Activated CD4-positive, CD25-positive, alpha-beta regulatory T cell (primary cell): ENCODE measurements around the gene ACKR4.
"Not testable (repeated sequence)": the region's sequence is repeated elsewhere in the genome, so short reads cannot be mapped to it uniquely, and the experiment has no call there.

Source experiments
- DNase-seq, 4 experiments: peaks; one replicate each; lab custom pipeline; 2025; lab: John Stamatoyannopoulos, UW

ACKR4 gene

DNA sequence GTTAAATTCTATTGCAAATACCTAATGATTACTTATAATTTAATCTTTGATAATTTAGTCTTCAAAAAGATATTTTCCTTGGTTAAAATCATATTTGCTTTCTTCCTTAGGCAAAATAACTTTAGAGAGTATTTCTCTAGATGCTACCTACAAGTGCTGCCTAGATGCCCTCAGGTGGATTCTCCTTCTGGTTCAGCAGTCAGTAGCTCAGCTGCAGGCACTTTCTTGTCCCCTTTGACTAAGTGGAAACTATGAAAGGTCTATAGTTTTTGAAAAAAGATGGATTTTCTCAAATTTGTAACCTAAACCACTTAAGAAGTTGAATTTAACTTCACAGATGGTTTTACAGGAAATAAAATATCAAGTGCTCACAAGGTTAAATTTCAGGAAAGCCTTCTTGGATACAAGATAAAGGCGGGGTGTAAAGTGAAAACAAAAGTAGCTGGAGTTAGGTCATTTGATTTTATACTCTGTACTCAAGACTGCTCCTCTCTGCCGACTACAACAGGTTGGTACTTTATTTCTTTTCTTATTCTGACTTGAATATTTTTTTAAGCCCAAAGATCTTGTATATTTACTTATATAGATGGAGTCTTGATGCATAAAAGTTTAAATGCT lies at the start of gene ACKR4:
ACKR4 (plus strand) TSS at position 455 of the 618 bp plus-strand sequence. CDS start 3,128 bp downstream, outside the sequence.
- no peak for DNase-seq

DNA sequence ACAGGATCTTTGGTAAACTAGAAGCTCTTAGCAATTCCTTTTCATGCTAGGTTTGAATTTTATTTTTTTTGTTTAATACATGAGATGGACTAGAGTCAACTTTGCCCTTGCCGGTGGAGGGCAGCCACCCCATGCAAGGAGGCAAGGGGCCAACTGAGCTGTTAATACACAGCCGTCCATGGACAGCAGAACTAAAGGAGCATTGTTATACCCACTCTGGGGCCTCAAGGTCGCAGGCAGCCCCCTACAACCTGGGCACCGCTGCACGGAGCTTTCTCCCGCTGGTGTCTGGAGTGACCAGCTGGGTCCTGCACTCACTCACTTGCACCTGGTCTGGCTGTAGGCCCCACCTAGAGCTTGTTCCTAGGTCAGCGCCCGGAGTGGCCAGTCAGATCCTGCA lies 47.9 kb upstream of the ACKR4 start:
- DNase-seq: no peak

DNA sequence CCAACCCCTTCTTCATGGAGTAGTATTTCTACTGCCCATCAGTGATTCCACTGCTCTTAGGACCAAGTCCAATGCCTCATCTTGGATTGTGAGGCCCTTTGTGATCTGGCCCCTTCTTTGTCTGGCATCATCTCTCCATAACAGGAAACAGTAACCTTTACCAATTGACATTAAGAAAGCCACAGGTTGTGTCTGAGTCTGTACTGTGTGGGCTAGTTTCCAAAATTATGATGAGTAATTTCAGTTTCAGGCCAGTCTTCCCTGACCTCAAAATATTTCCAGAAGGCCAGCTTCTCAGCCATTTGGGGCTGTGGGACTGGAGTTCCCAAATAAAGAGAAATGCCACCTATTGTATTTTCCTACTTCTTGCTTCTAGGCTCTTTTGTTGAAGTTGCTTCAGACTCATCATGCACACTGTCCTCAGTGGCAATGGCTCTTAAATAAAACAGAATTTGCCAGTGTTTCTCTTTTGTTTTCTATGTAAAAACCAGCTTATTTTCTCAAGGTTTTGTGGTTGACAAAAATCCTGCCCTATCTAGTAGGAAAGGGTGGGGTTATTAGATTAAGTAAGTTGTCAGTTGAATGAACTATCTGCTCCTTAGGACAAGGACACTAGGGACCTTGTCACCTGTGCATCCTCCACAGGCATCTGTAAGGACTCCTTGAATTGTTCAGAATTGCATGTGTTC lies 47.0 kb upstream of the ACKR4 start:
- DNase-seq: no peak

DNA sequence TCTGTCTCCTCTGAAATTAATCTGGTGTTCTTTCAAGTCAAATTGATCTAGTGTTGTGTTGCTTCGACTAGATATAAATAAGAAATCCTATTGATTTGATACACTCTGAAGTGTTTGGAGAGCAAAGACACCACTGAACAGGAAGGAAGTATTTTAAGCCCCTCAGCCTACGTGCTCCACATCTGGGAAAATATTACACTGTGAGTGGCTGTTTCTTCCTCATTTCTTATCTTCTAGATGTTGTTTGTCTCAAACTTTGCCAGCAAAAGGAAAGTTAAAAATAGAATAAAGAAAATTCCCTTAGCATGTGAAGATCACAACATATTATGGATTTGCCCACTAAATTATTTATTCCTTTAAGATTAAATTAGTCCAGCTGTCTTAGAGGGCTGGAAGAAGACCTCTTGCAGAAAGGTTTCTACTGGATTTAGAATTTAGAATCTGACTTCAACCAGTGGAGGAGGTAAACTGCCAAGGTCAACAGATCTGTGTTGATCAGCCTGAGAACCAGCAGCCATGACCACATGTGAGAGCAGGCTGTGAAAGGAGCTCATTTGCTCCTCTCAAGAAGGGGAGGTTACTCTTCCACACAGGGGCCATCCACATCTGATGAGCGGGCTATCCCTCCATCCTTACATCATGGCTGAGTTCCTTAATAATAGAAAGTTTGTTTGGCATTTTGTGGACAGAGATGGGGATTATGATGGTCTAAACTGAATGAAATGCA lies 46.3 kb upstream of the ACKR4 start:
- no peak for DNase-seq

DNA sequence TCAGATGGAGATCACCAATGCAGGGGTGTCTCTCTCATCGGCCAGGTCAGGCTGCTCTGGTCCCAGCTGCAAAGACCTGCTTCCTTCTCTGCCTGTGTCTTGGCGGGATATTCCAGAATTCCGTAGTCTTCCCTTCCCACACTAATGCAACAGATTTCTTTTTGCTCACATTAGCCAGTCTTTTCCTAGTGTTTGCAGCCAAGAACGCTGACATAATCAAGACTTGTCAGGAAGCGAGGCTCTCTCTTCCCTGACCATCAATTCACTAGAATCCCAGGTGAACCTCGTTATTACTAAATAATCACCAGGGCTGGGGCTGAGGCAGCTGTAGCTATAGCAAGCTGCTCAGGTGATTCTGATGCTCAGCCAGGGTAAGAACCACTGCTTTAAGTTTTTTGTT lies 43.2 kb upstream of the ACKR4 start:
- DNase-seq: no peak

DNA sequence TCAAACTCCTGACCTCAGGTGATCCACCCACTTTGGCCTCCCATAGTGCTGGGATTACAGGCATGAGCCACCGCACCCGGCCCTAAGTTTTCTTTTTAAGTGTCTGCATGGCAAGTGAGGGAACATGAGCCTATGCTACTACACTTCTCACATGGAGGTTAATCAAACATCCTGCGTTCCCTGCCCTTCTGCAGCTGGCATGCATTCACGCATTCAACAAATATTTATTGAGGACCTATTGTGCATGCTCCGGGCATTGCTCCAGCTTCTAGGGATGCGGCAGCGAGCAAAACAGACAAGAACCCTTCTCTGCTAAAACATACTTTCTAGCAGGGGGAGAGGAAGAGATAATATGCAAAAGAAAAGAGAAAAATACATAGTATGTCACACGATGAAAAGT lies 42.6 kb upstream of the ACKR4 start:
- DNase-seq: no peak

DNA sequence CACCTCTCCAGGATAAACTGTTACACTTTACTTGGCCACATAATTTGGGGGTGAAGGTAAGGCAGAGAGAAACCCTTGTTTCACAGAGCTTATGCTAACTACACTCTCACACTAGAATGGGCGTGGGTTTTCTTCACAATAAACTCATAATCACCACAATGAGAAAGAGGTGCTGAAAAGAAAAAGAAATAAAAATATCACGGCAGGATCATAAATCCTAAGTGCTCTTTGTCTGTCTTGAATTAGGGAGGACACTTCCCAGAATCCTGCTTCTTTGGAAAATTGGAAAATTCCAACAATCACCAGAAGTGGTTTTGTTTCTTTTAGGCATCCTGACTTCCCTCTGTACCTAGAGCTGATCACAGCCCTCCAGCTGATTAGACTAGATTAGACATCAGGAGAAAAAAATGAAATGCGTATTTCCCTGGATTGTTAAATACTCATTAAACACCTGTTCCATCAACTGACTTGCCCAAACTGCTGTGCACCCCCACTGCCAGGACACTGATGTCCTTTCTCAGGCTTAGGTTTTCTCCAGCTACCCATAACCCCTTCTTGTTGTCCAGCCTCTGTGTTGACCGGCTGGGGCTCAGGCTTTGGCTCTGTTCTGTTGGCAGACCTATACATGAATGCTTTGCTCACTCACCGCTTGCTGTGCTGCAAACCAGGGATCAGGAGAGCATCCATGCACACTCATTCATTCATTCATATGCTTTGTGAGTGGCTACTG lies 41.6 kb upstream of the ACKR4 start:
- DNase-seq: no peak

DNA sequence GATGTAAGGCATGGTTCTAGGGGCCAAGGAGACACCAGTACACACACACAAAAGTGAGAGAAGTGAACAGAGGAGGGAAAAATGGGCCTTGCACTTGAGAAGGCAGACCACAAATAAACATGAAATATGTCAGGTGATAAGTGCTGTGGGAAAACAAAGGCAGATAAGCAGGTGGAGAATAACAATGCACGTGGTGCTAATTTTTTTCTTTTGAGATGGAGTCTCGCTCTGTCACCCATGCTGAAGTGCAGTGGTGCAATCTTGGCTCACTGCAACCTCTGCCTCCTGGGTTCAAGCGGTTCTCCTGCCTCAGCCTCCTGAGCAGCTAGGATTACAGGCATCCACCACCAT lies 41.1 kb upstream of the ACKR4 start:
- DNase-seq: not testable (repeated sequence)

DNA sequence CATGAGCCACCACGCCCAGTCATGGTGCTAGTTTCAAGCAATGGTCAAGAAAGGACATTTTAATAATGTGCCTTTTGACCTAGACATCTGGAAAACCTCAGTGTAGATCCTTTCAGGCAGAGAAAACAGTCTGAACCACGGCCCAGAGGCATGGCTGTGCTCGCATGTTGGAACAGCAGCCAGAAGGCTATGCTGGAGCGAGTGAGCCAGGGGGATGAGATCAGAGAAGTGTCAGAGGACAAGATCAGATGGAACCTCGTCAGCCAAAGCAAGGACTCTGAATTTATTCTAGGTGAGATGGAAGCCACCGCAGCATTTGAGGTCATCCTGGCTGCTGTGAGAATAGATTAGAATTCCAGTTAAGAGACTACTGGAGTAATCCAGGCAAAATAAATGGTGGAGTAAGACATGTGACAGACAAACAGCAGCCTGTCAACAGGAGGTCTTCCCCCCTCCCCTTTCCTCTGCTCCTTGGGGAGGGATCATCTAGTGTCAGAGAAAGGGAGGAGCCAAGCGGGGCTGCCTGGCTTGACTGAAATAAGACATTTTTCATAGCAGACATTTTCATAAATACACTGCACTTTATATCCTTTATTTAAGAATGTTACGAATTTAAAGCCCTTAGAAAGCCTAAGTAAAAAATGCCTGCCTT lies 40.4 kb upstream of the ACKR4 start:
- DNase-seq: no peak

DNA sequence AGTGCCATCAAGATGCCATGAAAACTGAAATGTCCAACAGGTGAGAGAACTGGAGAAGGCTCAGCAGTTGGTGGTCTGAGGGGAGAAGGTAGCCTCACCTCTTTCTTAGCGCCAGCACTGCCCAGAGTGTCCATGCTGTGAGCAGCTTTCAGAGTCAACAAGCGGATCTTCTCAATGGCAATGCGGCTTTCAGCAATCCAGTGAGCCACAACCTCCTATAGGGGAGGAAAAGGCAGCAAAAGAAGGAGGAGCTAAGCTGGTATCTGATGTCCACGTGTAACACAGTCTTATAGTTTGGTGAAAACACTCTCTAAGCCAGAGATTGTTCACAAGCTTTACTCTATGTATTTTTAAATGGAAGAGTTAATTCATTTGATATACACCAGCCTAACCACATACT lies 36.1 kb upstream of the ACKR4 start:
- DNase-seq: no peak

DNA sequence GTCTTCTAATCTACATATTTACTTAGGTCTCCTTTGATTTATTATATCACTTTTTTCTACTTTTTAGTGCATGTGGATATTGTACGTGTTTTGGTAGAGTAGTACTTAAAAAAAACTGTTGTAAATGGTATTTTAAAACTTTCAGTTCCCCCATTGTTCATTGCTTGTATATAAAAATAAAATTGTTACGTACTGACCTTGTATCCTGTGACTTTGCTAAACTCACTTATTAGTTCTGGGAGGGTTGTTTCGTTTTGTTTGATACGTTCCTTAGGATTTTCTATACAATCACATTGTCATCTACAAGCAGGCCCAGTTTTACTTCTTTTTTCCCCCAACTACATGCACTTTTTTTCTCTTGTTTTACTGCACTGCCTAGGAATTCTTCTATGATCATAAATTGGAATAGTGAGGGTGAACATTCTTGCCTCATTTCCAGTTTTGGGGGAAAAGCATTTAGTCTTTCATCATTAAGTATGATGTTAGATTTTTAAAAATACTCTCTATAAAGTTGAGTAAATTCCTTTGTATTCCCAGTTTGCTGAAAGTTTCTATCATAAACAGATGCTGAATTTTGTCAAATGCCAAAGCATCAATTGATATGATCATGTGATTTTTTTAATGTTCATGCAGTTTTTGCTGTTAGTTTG lies 33.5 kb upstream of the ACKR4 start:
- no peak for DNase-seq

DNA sequence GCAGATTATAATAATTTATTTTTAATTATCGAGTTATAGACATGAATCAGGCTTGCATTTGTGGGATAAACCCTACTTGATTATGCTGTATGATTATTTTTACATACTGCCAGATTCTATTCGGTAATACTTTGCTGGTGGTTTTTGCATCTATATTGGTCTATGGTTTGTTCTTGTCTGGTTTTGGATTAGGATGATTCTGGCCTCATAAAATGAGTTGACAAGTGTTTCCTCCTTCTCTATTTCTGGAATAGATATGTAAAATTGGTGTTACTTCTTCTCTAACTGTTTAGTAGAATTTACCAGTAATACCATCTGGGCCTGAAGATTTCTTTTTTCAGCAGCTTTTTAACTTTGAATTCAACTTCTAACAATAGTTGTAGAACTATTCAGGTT lies 33.0 kb upstream of the ACKR4 start:
- no peak for DNase-seq

DNA sequence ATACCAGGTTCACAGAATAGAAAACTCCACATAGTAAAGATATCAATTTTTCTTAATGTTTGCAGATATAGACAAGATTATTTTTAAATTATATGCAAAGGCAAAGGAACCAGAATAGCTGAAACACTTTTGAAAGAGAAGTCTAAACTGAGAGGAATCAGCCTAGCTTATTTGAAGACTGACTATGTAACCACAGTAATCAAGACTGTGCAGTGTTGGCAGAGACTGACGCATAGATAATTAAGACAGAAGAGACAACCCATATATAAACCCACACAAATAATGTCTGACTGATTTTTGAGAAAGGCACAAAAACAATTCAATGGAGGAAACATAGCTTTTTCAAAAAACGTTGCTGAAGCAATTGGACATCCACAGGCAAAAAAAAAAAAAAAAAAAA lies 28.6 kb upstream of the ACKR4 start:
- DNase-seq: no peak

DNA sequence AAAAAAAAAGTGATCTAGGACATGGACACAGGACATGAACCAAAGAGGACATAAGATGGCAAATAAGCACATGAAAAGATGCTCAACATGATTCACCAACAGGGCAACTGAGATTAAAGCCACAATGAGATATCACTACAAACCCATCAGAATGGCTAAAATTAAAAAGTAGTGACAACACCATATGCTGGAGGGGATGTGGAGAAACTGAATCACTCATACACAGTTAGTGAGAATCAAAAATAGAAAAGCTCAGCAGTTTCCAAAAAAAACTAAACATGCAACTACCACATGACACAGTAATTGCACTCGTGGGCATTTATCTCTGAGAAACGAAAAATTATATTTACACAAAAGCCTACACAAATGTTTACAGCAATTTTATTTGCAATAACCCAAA lies 27.9 kb upstream of the ACKR4 start:
- no peak for DNase-seq

DNA sequence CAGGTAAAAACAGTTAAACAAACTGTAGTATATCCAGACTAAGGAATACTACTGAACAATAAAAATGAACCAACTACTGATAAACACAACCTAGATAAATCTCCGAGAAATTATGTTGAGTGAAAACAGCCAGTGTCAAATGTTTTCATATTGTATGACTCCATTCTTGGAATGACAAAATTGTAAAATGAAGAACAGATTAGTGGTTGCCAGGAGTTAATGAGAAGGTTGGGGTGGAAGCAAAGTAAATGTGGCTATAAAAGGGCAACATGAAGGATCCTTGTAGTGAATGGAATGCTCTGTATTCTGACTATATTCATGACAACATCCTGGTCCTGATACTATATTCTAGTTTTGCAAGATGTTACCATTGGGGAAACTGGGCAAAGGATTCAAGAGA lies 27.5 kb upstream of the ACKR4 start:
- no peak for DNase-seq

DNA sequence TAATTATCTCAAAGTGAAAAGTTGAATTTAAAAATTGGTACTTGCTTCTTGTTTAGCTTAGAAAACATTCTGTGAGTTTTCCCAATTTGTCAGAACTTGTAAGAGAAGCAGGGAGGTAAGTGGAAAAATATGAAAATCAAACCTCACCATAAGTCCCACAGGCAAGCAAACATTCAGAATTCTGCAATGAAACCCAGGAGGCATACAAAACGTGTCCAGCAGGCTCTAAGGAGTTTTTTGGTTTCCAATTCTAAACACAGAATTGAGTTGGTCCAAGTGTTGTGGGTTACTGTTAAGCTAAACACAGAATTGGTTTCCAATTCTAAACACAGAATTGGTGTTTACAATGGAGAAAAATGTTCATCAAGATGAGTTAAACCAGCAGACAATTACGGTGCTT lies 27.1 kb upstream of the ACKR4 start:
- no peak for DNase-seq

DNA sequence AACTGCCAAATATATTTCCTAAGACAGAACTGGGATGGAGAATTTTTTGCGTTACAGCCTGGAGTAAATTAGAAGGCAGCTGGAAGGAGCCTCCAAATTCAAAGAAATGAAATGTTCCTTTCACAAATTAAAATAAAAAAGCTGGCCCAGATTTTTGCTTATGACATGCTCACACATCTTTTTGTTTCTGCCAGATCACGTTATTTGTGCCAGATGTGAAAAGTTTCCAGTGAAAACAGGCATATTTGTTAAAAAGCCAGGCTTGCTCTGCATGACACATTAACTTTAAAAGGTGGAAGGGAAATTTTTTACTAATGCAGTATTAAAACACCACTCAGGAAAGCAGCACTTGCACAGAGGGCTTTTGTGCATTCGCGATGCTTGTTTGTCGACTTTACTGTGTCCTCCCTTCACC lies 23.3 kb upstream of the ACKR4 start:
- no peak for DNase-seq

DNA sequence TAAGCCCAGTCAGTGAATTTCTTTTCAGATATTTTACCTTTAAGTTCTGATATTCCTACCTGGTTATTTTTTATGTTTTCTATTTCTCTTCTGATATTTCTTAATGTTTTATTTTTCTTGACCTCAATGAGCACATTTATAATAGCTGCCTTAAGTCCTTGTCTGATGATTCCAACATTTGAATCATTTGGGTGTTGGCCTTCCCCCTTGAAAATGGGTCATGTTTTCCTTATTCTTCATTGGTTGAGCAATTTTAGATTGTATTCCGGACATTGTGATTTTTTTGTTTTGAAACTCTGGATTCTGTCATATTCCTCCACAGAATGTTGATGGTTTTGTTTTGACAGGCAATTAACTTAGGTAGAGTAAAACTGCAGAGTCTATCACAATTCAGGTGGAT lies 9.7 kb upstream of the ACKR4 start:
- no peak for DNase-seq

DNA sequence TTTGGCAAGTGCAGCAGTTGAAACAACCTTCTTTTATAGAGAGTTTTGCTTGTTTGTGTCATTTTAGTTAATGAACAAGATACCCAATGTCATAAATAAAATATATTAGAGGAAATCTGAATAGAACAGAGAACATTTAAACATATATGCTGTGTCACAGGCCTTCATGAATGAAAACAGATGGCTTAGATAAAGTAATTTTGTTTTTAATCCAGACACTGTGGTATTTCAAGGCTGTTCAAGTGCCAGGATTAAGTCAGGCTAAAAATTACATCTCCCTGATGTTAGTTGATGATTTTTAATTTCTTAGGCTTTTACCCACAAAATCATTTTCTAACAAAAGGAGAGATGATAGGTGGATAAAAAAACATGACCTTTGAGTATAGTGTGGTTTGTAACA lies 4.9 kb upstream of the ACKR4 start:
- DNase-seq: no peak

DNA sequence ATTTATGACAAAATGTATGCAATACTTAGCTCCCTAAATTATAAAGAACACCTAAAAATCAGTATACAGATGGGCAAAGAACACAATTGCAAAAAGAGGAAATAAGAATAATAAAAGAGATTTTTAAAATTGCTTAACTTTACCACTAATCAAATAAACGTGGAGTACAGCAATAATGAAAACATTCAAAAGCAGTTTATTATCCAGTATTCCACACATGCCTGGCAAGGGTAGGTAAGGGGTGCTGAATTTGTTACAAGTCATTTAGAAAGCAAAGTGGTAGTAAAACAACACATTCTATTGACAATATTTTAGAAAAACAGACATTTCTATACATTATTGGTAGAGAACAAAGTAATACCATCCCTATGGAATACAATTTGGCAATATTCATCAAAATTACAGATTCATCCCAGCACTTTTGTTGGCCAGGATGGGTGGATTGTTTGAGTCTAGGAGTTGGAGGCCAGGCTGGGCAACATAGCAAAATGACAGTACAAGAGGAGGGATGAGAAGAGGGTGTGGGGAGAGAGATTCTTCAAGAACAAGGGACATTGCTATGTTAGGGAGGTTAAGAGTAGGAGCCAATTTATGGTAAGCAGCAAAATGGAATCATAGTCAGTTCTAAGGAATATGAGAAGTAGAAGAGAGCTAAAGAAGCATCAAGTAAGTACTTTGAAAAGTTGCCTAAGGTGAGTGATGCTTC lies 3.7 kb upstream of the ACKR4 start:
- DNase-seq: no peak

DNA sequence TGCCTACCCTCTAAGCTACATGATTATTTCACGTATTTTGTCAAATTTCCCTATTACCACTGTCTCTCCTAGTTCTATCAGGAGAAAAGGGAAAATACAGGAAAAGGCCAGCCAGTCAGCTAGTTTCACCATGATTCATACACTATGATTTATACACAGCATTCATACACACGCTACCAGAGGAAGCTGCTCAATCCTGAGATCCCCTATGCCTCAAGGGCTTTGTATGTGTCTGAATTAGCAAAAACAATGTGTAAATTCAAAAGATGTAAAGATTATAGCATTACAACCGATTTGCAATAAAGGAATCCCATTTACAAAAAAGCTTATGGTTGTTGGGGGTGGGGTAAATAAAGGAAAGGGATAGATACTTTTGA lies 3.1 kb upstream of the ACKR4 start:
- no peak for DNase-seq
